NCI-H526 treated with DMSO at 0.1 percent for 48 hours (cell line): ENCODE results near the gene SHROOM4.

Source experiments
- DNase-seq: peaks from one replicate; lab custom pipeline; 2025; lab: John Stamatoyannopoulos, UW

Gene SHROOM4

DNA sequence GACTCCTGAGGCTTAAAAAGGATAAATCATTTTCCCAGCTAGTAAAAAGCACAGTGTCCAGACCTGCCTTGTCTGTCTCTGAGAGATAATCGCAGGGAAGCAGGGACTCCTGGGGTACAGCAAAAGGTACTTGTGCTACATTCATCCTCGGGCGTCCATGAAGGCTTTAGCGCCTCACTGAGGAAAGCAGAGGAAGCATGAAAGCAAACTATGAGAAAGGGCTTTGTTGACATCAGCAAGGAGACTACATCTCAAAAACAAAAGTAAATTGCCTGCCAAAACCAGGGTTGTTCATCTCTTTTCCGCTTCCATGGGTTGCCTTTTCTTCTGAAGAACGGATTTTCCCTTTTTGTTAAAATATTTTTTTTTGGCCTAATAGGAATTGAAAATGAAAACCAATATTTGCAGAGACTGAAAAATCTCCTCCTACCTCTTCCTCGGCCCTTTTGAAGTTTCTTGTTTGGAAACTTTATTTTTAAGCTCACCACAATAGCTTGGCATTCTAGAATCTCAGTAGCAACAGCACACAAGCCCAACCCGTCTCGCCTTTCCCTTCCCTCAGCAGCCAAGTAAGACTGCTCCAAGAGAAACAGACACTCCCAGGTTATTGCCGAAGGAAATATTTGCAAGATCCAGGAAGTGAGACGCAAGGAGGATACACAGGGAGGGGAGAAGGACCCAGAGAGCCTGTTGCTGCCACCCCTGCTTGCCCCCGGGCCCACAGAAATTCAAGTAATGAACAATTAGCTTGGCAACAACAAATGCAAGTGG, 195.0 kb downstream of the SHROOM4 start:
- no peak for DNase-seq

DNA sequence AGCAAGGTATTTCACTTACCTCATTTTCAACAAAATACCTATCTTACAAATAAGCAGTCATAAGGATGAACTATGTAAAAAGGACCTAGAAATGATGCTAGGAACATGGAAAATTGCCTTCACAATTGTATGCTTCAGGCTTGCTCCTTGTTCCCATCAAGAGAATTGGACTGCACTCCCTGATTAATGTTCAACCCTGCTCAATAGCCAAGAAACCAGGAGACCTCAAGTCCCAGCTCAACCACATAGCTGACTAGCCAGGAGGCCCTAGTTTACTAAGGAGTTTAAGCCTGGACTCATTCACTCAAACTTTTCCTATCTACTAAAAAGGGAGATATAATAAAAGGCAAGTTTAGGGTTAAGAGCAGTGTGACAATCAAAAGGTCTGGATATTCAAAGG, 196.8 kb downstream of the SHROOM4 start:
- DNase-seq, result no peak

DNA sequence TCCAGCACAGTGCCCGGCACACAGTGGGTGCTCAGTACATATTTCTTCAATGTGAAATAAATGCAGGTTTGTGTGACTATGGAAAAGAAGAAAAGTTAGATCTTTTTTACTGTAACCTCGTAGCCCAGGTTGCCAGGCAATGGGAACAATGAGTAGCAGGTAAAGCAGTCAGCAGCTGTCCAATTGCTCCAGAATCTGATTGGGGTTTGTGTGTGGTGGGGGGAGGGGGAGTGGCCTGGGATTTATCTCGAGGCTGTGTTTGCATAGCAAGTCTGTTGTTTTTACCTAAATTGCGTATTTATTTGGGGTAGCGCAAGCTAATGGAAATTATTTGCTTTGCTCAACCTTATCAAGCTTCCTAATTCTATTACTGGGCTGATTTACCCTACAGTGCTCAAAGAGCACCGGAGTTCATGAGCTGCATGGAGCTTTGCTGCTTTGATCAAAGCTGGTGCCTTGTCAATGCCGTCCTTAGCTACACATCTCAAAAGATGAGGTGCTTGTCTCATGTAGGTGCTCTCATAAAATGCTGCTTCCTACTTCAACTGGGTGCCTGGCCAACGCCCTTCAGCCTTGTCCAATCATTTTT, 198.3 kb downstream of the SHROOM4 start:
- DNase-seq, result no peak

DNA sequence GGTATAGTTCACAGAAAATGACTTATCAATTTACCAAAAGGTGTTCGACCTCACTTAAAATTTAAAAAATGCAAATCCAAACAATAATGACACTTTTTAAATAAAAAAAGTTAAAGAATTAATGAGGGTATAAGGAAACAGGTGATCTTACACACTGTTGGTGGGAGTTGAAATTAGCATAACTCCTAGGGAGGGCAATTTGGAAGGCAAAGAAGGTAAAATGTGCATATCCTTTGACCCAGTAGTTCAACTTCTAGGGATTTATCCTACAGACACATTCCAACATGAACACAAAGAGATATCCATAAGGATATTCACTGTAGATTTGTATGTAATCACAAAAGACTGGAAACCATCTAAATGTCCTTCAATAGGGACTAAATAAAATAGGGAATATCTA, 199.5 kb downstream of the SHROOM4 start:
- DNase-seq, result no peak

DNA sequence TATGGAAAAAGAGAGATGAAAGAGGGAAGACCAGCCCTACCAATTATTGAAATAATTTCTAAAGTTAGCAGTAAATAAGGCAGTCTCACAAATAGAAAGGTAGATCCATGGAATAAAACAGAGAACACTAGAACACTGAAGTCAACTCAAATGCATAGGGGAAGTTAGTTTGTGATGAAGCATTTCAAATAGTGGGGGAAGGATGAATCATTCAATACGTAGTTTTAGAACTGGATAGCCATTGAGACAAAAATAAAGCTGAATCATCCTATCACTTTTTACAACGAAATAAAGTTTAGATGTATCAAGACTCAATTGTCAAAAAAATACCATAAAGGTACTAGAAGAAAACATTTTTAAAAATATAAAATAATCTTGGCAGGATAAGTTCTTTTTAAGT, 200.1 kb downstream of the SHROOM4 start:
- DNase-seq, result no peak

DNA sequence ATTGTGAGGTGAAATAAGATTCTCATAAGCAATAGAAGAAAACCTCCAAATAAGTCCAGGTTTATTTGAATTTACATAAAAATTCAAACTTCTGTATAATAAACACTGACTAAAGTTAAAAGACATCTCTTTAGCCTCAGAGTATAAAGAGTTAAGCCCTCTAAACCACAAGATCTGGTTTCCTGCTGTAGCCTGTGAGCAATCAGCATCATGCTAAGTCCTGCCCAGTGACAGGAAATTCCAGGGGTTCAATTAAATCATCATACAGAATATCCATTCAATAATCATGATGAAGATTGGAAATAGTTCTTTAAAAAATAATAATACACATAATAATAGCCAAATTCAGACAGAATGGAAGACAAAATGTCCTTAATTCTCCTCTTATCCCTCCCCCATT, 204.2 kb downstream of the SHROOM4 start:
- no peak for DNase-seq

DNA sequence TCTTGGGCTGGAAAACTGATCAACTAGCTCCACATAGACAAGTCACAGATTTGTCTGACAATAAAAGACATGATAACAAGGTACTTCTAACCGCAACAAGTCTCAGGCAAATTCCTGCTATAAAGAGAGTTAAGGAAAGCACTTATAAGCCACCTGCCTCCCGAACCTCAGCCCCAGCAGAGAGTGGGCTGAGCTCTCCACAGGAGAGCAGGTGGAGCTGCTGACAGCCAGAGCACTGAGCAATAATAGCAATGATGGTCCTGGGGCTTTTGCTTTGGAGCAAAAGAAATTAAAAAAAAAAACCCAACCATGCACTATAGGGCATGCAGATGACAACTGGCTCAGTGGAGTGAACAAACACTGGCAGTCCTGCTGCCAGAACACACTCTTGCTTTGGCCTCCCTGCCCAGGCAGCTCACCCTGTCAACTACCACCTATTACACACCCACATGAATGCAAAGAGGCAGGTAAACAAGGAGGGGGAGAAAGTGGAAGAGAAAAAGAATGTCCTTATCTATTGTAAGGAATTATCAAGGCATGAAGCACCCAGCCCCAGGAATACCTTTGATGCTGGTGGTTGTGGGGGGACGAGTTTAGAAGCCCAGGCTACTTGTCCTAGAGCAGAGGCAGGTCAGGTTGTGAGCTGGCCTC, 207.6 kb downstream of the SHROOM4 start:
- no peak for DNase-seq

DNA sequence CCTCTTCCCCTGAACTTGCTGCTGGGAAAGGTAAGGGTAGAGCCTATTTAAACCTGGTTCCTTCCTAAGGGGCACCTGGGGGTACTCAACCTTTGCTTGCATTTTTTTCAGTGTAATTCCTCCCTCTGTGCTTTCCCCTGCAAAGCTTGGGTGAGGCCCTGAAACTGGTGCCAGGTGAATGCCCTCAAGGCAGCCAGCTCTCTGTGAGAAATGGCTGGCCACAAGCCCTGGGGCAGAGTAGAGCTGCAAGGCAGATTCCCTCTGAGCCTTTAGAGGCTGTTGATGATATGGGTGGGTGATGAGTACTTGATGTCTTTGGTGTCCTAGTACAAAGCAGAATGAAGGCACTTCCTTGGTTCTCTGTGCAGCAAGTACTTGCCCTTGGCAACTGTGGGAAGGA, 217.9 kb downstream of the SHROOM4 start:
- DNase-seq, result no peak

DNA sequence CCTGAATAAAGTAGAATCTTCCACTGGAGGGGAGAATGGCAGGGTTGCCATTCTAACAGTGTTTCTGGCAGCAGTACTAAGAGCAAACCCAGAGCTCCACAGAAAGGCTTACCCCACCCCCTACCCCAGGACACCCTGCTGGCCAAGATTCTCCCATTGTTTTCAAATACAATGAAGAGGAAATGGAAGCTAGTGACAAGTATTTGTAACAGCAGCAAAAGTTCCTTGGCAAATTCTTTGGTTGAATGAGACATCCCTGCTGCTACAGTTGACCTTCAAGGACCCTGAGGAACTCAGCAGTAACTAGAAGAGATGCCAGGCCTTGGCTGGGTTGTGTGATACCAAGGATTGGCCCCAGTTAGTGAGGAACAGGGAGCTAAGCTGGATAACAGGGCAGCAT, 219.2 kb downstream of the SHROOM4 start:
- DNase-seq, result no peak

DNA sequence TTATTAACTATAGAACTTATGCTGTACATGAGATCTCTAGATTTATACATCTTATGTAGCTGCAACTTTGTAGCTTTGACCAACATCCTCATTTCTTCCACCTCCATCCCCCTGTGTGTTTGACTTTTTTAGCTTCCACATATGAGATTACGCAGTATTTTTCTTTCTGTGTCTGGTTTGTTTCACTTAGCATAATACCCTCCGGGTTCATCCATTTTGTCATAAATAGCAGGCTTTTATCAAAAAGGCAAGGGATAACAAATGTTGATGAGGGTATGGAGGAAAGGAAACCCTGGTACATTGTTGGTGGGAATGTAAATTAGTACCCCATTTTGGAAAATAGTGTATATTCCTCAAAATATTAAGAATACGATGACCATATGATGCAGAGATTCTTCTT, 227.0 kb downstream of the SHROOM4 start:
- no peak for DNase-seq

DNA sequence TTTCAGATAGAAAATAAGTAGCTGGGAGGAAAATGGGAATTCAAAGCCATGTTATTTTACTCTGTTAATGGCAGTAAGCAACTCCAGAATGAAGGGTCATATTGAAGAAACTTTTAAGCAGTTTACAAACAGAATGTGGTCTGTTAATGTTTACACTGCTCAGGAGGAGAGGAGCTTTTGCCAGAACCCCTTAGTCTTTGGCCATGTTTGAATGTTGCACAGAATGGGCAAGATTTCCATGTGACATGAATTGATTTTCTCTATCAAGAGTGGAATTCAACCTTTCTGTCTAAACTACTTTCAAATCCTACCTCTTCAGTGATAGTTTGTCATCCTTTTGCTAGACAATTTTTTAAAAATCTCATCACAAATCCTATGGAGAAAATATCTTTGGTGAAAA, 227.6 kb downstream of the SHROOM4 start:
- DNase-seq, result no peak

DNA sequence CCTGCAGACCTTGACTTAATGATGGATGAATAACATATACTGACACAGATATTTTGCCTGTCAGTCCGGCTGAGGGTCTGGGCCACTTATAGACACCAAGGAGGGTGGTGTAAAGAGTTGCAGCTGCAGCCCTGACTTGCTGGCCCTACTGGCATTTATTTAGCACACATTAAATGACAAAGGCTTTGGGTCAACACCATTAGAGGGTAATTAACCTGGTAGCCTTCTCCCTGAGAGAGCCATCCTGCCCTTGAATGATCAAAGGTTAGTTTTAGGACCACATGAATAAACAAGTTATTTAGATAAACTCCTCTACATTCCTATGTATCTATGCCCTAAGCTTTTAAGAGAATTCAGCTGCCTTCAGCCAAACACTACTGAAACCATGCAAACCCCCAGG, 232.6 kb downstream of the SHROOM4 start:
- no peak for DNase-seq

DNA sequence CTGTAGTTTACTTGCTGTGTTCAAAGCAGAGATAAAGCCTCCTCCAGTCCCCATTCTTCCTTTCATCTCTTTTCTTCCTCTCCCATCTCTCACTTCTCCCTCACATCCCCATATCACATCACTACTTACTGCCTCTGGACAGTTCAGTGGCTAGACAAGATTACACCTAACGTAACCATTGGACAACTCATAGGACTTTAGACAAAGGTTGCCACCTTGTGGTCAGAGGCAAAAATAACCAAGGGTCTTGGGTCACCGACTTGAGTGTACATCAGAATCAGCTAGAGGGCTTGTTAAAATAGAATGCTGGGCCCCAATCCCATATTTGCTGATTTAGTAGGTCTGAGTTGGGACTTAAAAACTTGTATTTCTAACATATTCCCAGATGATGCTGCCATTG, 234.0 kb downstream of the SHROOM4 start:
- peak; percentile 60 for DNase-seq

DNA sequence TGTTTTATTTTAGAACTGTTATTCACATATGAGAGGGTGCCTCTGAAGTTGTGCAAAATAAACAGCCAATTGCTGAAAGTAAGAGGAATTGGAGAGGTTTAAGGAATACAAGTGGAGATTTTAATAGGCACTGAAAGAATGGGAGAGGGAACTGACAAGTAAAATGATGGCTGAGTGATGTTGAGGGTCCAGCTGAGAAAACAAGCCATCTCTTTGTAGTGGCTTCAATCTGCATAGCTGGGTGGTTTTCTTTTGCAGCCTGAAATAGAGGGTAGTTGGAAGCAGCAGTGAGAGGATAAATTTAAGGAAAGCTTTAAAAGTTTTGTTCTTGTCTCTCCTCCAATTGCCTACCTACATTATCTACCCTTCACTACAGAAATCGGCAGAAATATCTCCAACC, 236.7 kb downstream of the SHROOM4 start:
- no peak for DNase-seq

DNA sequence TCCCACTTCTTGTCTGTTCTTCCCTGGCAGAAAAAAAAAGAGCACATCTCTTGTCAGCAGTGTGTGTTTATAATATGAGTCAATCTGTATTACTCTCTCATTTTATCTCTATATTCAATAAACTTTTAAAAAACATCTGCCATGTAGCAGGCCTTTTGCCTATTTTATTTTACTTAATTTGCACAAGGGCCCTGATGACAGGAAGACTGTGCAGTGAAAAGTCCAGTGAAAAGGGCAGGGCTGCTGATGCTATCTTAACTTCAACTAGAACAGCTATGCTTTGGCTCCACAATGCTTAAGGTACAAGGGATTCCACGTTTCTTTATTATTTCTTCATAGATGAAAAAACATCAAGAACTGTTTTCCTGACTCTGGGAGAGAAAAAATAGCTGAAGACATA, 246.4 kb downstream of the SHROOM4 start:
- no peak for DNase-seq

DNA sequence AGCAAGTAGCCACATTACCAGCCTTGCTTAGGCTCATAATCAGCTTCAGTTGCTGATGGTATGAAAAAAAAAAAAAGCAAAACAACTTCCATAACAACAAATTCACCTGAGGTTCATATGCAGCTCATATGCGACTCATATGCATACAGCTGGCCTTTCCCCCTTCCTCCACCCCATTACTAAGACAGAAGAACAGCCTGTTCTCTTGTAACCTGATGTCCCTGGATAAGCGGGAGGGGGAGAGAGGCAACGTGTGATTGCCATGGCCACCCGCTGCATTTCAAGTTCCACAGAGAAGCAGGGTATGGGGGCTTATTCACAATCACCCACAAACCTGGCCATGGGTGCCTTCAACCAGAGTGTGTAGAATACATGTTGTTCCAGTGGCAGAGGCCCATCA, 248.3 kb downstream of the SHROOM4 start:
- peak; percentile 81 for DNase-seq
